Neural progenitor cell (in vitro differentiated cells): ENCODE results near the gene NEDD8. TPM values are rescaled to one million over a fixed set of nuclear protein-coding genes. Genes with fewer than 3 reads are reported as not detected.
"Not testable (repeated sequence)": the region's sequence is repeated elsewhere in the genome, so short reads cannot be mapped to it uniquely, and the experiment has no call there.

ENCODE experiments used
- DNase-seq: peaks from one replicate; pipeline ENCODE4 v3.0.0-alpha.2; 2016; ENCODE audit warnings: low spot score
- H2AFZ ChIP-seq: fragments of 200-600 bp; sonication (generic); replicated peaks from 2 replicates; pipeline ENCODE4 v1.6.1; 2016; ENCODE audit warnings: antibody characterized with exemption
- H3F3A ChIP-seq: fragments of 200-600 bp; sonication (generic); 2 replicates; pipeline ENCODE4 v1.6.1; 2016; ENCODE audit warnings: antibody characterized with exemption, low read depth
- H3K27ac ChIP-seq: fragments of 200-600 bp; sonication (generic); 2 replicates; pipeline ENCODE4 v1.5.1; 2016; ENCODE audit warnings: mild to moderate bottlenecking
- H3K27me3 ChIP-seq: fragments of 200-600 bp; sonication (generic); 2 replicates; pipeline ENCODE4 v1.6.1; 2016; ENCODE audit warnings: mild to moderate bottlenecking, moderate library complexity
- H3K36me3 ChIP-seq: fragments of 200-600 bp; sonication (generic); 2 replicates; pipeline ENCODE4 v1.5.1; 2016
- H3K4me1 ChIP-seq: fragments of 200-600 bp; sonication (generic); 2 replicates; pipeline ENCODE4 v1.6.1; 2016; ENCODE audit warnings: mixed run types
- H3K4me2 ChIP-seq: fragments of 200-600 bp; sonication (generic); 2 replicates; pipeline ENCODE4 v1.6.1; 2016
- H3K4me3 ChIP-seq: fragments of 200-600 bp; sonication (generic); 2 replicates; pipeline ENCODE4 v1.5.1; 2016
- H3K79me2 ChIP-seq: fragments of 200-600 bp; sonication (generic); 2 replicates; pipeline ENCODE4 v1.6.1; 2016; ENCODE audit warnings: low read depth
- H3K9ac ChIP-seq: fragments of 200-600 bp; sonication (generic); 2 replicates; pipeline ENCODE4 v1.6.1; 2016
- H3K9me3 ChIP-seq: fragments of 200-600 bp; sonication (generic); 2 replicates; pipeline ENCODE4 v1.5.1; 2016; ENCODE audit warnings: low read depth
- H4K20me1 ChIP-seq: fragments of 200-600 bp; sonication (generic); 2 replicates; pipeline ENCODE4 v1.6.1; 2016; ENCODE audit warnings: low read depth
- H3K27ac Mint-ChIP-seq: 3 replicates; pipeline ENCODE4 v1.8.0; 2021; ENCODE audit warnings: mixed read lengths
- H3K27me3 Mint-ChIP-seq: 2 replicates; pipeline ENCODE4 v1.8.0; 2022; ENCODE audit warnings: low read depth, mild to moderate bottlenecking, inconsistent platforms, moderate library complexity, mixed read lengths; ENCODE audit not compliant: insufficient read depth
- H3K36me3 Mint-ChIP-seq: 3 replicates; pipeline ENCODE4 v1.8.0; 2021; ENCODE audit warnings: mixed read lengths
- H3K4me1 Mint-ChIP-seq: 3 replicates; pipeline ENCODE4 v1.8.0; 2021; ENCODE audit warnings: mixed read lengths
- H3K4me3 Mint-ChIP-seq: 3 replicates; pipeline ENCODE4 v1.8.0; 2021; ENCODE audit warnings: mild to moderate bottlenecking, moderate library complexity, mixed read lengths
- H3K9me3 Mint-ChIP-seq: 3 replicates; pipeline ENCODE4 v1.8.0; 2020; ENCODE audit warnings: mixed read lengths
- EZH2 ChIP-seq: fragments of 200-600 bp; sonication (generic); IDR thresholded peaks from 2 replicates; pipeline ENCODE4 v1.6.1; 2017; ENCODE audit warnings: antibody characterized with exemption, mild to moderate bottlenecking, moderate library complexity
- EZH2phosphoT487 ChIP-seq: fragments of 200-600 bp; sonication (generic); IDR thresholded peaks from 2 replicates; pipeline ENCODE4 v1.6.1; 2017; ENCODE audit warnings: antibody characterized with exemption
- total RNA-seq: library from RNA; depleted of rRNA; stranded (reverse); fragments of >200 nt; gene quantifications from 2 replicates; pipeline ENCODE4 v1.2.3, GENCODE V29; 2015; ENCODE audit warnings: low replicate concordance
- TF ChIP-seq, protein P1 (sequence below): fragments of 200-600 bp; sonication (generic); IDR thresholded peaks from 2 replicates; pipeline ENCODE4 v1.5.1; 2017; ENCODE audit warnings: antibody characterized with exemption, mild to moderate bottlenecking

NEDD8 gene
- total RNA-seq, 1 donor from 2014 or later, result 220 TPM

- peaks cover 98% of the 10 kb centered on the region for H3K79me2 ChIP-seq
- H3F3A ChIP-seq, result no peaks in the 10 kb centered on the region
- H3K4me1 ChIP-seq, result no peaks in the 10 kb centered on the region
- H3K27ac Mint-ChIP-seq, result no peak overlapping the region
- H3K36me3 Mint-ChIP-seq, result peaks cover 6% of the 10 kb centered on the region
- H3K4me1 Mint-ChIP-seq, result no peaks in the 10 kb centered on the region
- H3K27ac ChIP-seq, result no peak overlapping the region
- DNase-seq, result no peak
- no peak for TF ChIP-seq EZH2phosphoT487
- TF ChIP-seq, protein P1, sequence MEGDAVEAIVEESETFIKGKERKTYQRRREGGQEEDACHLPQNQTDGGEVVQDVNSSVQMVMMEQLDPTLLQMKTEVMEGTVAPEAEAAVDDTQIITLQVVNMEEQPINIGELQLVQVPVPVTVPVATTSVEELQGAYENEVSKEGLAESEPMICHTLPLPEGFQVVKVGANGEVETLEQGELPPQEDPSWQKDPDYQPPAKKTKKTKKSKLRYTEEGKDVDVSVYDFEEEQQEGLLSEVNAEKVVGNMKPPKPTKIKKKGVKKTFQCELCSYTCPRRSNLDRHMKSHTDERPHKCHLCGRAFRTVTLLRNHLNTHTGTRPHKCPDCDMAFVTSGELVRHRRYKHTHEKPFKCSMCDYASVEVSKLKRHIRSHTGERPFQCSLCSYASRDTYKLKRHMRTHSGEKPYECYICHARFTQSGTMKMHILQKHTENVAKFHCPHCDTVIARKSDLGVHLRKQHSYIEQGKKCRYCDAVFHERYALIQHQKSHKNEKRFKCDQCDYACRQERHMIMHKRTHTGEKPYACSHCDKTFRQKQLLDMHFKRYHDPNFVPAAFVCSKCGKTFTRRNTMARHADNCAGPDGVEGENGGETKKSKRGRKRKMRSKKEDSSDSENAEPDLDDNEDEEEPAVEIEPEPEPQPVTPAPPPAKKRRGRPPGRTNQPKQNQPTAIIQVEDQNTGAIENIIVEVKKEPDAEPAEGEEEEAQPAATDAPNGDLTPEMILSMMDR, result no peak
- no peak for TF ChIP-seq EZH2
- H4K20me1 ChIP-seq, result peaks cover 40% of the 10 kb centered on the region
- no peak overlapping the region for H3K4me2 ChIP-seq
- no peaks in the 10 kb centered on the region for H3K9me3 Mint-ChIP-seq
- no peaks in the 10 kb centered on the region for H3K27me3 Mint-ChIP-seq
- no peak overlapping the region for H2AFZ ChIP-seq
- no peaks in the 10 kb centered on the region for H3K9me3 ChIP-seq
- no peaks in the 10 kb centered on the region for H3K36me3 ChIP-seq
- no peaks in the 10 kb centered on the region for H3K27me3 ChIP-seq
- H3K4me3 ChIP-seq, result no peak overlapping the region
- H3K9ac ChIP-seq, result no peak overlapping the region
- no peak overlapping the region for H3K4me3 Mint-ChIP-seq
These were observed 7.5 kb downstream of the NEDD8 start for GRCh38 chr14:24224618-24225071.

DNA sequence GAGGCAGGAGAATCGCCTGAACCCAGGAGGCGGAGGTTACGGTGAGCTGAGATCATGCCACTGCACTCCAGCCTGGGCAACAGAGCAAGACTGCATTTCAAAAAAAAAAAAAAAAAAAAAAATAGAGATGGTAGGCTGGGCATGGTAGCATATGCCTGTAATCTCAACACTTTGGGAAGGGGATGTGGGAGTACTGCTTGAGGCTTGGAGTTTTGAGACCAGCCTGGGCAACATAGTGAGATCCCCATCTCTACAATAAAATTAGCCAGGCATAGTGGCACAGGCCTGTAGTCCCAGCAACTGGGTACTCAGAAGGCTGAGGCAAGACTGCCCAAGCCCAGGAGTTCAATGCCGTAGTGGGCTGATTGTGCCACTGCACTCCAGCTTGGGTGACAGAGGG, 9.2 kb downstream of the NEDD8 start:
- DNase-seq, H3F3A ChIP-seq, H3K36me3 ChIP-seq, H3K27me3 ChIP-seq, H3K9me3 ChIP-seq, H3K4me1 ChIP-seq, H3K27me3 Mint-ChIP-seq, H3K9ac ChIP-seq, H3K4me3 Mint-ChIP-seq, H3K9me3 Mint-ChIP-seq, H3K27ac Mint-ChIP-seq, H2AFZ ChIP-seq, H3K36me3 Mint-ChIP-seq, H3K4me2 ChIP-seq, H3K4me1 Mint-ChIP-seq, H3K4me3 ChIP-seq, H3K27ac ChIP-seq: not testable (repeated sequence)
- Histone ChIP-seq H3K79me2 (peaks cover 95% of the 10 kb centered on the region), H4K20me1 (peaks cover 45% of the 10 kb centered on the region)

DNA sequence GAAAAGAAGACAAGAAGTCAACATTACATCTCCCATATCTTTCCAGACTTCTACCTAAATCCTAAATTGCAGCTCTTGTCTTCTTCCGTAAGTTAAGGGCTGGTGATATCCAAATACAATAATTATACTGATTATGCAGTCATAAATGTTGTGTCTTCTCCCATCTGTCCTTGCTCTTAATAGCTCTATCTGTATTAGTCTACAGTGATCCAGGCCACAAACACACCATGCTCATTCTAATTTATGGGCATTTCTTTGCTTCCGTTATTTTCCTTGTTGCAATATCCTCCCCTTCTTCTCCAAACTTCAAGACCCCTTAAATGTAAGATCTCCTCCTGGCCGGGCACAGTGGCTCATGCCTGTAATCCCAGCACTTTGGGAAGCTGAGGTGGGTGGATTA, 12.6 kb downstream of the NEDD8 start:
- Mint-ChIP-seq H3K9me3 (no peaks in the 10 kb centered on the region), H3K4me3 (no peak overlapping the region), H3K27ac (no peak overlapping the region), H3K27me3 (no peaks in the 10 kb centered on the region), H3K36me3 (peaks cover 2% of the 10 kb centered on the region), H3K4me1 (peaks cover 8% of the 10 kb centered on the region)
- H3K27me3 ChIP-seq, result no peaks in the 10 kb centered on the region
- DNase-seq, result no peak
- H2AFZ ChIP-seq, result no peak overlapping the region
- H3K4me1 ChIP-seq, result no peaks in the 10 kb centered on the region
- H3K79me2 ChIP-seq, result peaks cover 67% of the 10 kb centered on the region
- no peak overlapping the region for H3K4me3 ChIP-seq
- no peak overlapping the region for H3K4me2 ChIP-seq
- H3F3A ChIP-seq, result peaks cover 12% of the 10 kb centered on the region
- peaks cover 33% of the 10 kb centered on the region for H4K20me1 ChIP-seq
- H3K36me3 ChIP-seq, result no peaks in the 10 kb centered on the region
- no peaks in the 10 kb centered on the region for H3K9me3 ChIP-seq
- H3K9ac ChIP-seq, result no peak overlapping the region
- TF ChIP-seq, protein P1, result no peak
- no peak for TF ChIP-seq EZH2
- no peak for TF ChIP-seq EZH2phosphoT487
- no peak overlapping the region for H3K27ac ChIP-seq

DNA sequence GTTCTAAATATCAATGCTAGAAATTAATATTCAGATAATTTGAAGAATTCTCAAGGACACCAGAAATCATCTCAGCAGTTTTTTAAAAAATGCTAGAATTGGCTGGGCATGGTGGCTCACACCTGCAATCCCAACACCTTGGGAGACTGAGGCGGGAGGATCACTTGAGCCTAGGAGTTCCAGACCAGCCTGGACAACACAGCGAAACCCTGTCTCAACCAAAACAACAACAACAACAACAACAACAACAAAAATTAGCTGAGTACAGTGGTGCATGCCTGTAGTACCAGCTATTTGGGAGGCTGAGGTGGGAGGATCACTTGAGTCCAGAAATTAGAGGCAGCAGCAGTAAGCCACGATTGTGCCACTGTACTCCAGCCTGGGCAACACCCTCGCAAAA, 13.1 kb downstream of the NEDD8 start:
- H4K20me1 ChIP-seq, result peaks cover 33% of the 10 kb centered on the region
- H3K27me3 ChIP-seq, result no peaks in the 10 kb centered on the region
- H3K36me3 ChIP-seq, result no peaks in the 10 kb centered on the region
- Mint-ChIP-seq H3K36me3 (no peaks in the 10 kb centered on the region), H3K9me3 (no peaks in the 10 kb centered on the region), H3K27me3 (no peaks in the 10 kb centered on the region), H3K4me3 (no peak overlapping the region), H3K27ac (no peak overlapping the region), H3K4me1 (peaks cover 12% of the 10 kb centered on the region)
- no peak overlapping the region for H3K4me2 ChIP-seq
- H3K4me3 ChIP-seq, result no peak overlapping the region
- H2AFZ ChIP-seq, result no peak overlapping the region
- H3F3A ChIP-seq, result peaks cover 16% of the 10 kb centered on the region
- no peak overlapping the region for H3K9ac ChIP-seq
- TF ChIP-seq EZH2 (no peak), EZH2phosphoT487 (no peak)
- TF ChIP-seq, protein P1, result no peak
- no peaks in the 10 kb centered on the region for H3K9me3 ChIP-seq
- no peak for DNase-seq
- peaks cover 67% of the 10 kb centered on the region for H3K79me2 ChIP-seq
- H3K27ac ChIP-seq, result no peak overlapping the region
- H3K4me1 ChIP-seq, result no peaks in the 10 kb centered on the region

DNA sequence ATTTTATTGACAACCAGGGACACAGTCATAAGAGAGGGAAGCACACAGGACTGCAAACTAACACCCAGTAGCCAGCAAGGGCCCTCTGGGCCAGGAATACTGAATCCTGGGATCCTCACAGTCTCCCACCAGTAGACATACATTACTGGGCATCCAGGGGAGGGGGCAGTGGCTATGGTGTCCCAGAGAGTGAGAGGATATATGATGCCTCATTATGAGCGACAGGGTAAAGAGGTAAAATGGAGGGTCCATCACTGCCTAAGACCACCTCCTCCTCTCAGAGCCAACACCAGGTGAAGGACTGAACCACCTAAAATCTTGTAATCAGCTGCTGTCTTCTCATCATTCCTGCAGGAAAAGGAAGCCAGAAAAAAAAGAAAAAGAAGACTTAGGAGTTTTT, 15.3 kb downstream of the NEDD8 start:
- not testable (repeated sequence) for H3K9me3 Mint-ChIP-seq, H3K4me2 ChIP-seq, H3K27ac Mint-ChIP-seq, DNase-seq, H3K9ac ChIP-seq, H3K4me3 ChIP-seq, H3K4me3 Mint-ChIP-seq, H3K4me1 ChIP-seq, H3K36me3 ChIP-seq, H3K27ac ChIP-seq, H2AFZ ChIP-seq, H3K27me3 Mint-ChIP-seq, H3K36me3 Mint-ChIP-seq, H3K9me3 ChIP-seq, H3K27me3 ChIP-seq
- peaks cover 25% of the 10 kb centered on the region for H4K20me1 ChIP-seq
- H3K79me2 ChIP-seq, result peaks cover 54% of the 10 kb centered on the region
- peaks cover 36% of the 10 kb centered on the region for H3F3A ChIP-seq
- peaks cover 23% of the 10 kb centered on the region for H3K4me1 Mint-ChIP-seq
